Heart right ventricle (tissue), 16 donors: Measurements from ENCODE around the gene SERPINB4. TPM values are rescaled to one million over a fixed set of nuclear protein-coding genes. Genes with fewer than 3 reads are reported as not detected.

Experiments used
- ATAC-seq, 8 donors: fragments of 200-7000 bp; cut with Tn5 transposase; one replicate each; pipeline ENCODE4 v1.9.1; 2020; ENCODE audit warnings: mild to moderate bottlenecking in 8 of 8, moderate library complexity in 8 of 8, moderate number of reproducible peaks in 1 of 8
- DNase-seq, 2 donors: peaks; one replicate each; pipeline ENCODE4 v3.0.0-alpha.2; 2020
- H3K27ac ChIP-seq, 10 donors: fragments of 200-600 bp; sonication (generic) in 2 of 10; one replicate each; pipeline versions ENCODE4 v1.5.0 to v1.8.0; 2020 to 2022; ENCODE audit warnings: mild to moderate bottlenecking in 3 of 10
- H3K27me3 ChIP-seq, 7 donors: fragments of 200-600 bp; one replicate each; pipeline ENCODE4 v1.8.0; 2021 to 2022; ENCODE audit warnings: mild to moderate bottlenecking in 2 of 7
- H3K36me3 ChIP-seq, 9 donors: fragments of 200-600 bp; sonication (generic) in 1 of 9; one replicate each; pipeline versions ENCODE4 v1.5.0 to v1.8.0; 2020 to 2022; ENCODE audit warnings: mild to moderate bottlenecking in 2 of 9
- H3K4me1 ChIP-seq, 9 donors: fragments of 200-600 bp; sonication (generic) in 1 of 9; one replicate each; pipeline versions ENCODE4 v1.5.0 to v1.8.0; 2020 to 2022; ENCODE audit warnings: mild to moderate bottlenecking in 4 of 9
- H3K4me3 ChIP-seq, 10 donors: fragments of 200-600 bp; sonication (generic) in 2 of 10; one replicate each; pipeline versions ENCODE4 v1.5.0 to v1.8.0; 2020 to 2022; ENCODE audit warnings: mild to moderate bottlenecking in 7 of 10, moderate library complexity in 2 of 10
- H3K9me3 ChIP-seq, 11 donors: fragments of 200-600 bp in 10 of 11; sonication (generic) in 2 of 11; one replicate each; pipeline versions ENCODE4 v1.5.0 to v1.8.0; 2013 to 2022; ENCODE audit warnings: mild to moderate bottlenecking in 2 of 11, control low read depth in 1 of 11, moderate library complexity in 1 of 11
- WGBS, 2 donors: extraction: QIAGEN DNeasy Blood & Tissue Kit; methylation state at CpG; one replicate each; pipeline ENCODE4 v1.1.7; 2013; ENCODE audit warnings: inconsistent platforms in 1 of 2; 5-methylcytosine and 5-hydroxymethylcytosine counted together
- intact Hi-C, 10 donors: fragments of 100-400 bp; cut with DNase I; formaldehyde crosslinking; loops; one replicate each; pipeline versions ENCODE4 v1.11.1 to v1.14.2; 2022
- polyA plus RNA-seq, 2 donors: library from polyadenylated mRNA; stranded (reverse); fragments of 200-250 nt; gene quantifications; one replicate each; pipeline ENCODE4 v1.2.3, GENCODE V29; 2013
- total RNA-seq, 10 donors: library from RNA; stranded (reverse); fragmentation: NEBNext Ultra II Directional in 3 of 10; extraction: Animal tissue kit (Norgen Biotek cat#: 25700) in 3 of 10; gene quantifications; one replicate each; pipeline versions ENCODE4 v1.2.1 to v1.2.4, GENCODE V29; 2021 to 2023
- TF ChIP-seq, protein P1 (sequence below), 9 donors: fragments of 200-600 bp; sonication (generic) in 2 of 9; IDR thresholded peaks; one replicate each; pipeline versions ENCODE4 v1.5.0 to v1.8.0; 2021 to 2022; ENCODE audit warnings: antibody characterized with exemption in 9 of 9, mild to moderate bottlenecking in 5 of 9, moderate library complexity in 1 of 9
- donor health status: Arrhythmogenic right ventricular cardiomyopathy.
- donor health status: ischemic (EF 13 %, LVEDD 7.1; RV severe dilation, severe dysfunction).
- donor health status: healthy with polysubstance abuse.
- donor health status: DM: no; HTN: yes; CAD: no.
- donor health status: DM: no; HTN: no; CAD: no.
- donor health status: ischemic (EF 25% LVEDD 6.9; RV normal size, moderate dysfunction).
- donor health status: ischemic (EF 25% LVEDD 5.7; RV mildly dilated, moderate dysfunction).
- donor health status: healthy.
- donor health status: DM: yes; HTN: yes; CAD: no.
- donor health status: Ischemic cardiomyopathy.
- donor health status: ischemic (EF 35%, LVEDD 5.7; RV mildly dilated, moderate dysfunction).
- donor health status: nonischemic (EF 11% LVEDD 7.7; RV severe dilation, severe dysfunction).
- donor health status: DM: yes; HTN: yes; CAD: no.
- donor health status: PGD.
- donor health status: ischemic (EF 29% LVEDD 5.4; RV normal size, mild dysfunction).
- donor health status: nonischemic (EF 23%, LVEDD 6.1; RV moderate dilation, normal function).

Gene SERPINB4
- total and polyA plus RNA-seq, 12 donors = 0.10 TPM; not detected in 11

DNA sequence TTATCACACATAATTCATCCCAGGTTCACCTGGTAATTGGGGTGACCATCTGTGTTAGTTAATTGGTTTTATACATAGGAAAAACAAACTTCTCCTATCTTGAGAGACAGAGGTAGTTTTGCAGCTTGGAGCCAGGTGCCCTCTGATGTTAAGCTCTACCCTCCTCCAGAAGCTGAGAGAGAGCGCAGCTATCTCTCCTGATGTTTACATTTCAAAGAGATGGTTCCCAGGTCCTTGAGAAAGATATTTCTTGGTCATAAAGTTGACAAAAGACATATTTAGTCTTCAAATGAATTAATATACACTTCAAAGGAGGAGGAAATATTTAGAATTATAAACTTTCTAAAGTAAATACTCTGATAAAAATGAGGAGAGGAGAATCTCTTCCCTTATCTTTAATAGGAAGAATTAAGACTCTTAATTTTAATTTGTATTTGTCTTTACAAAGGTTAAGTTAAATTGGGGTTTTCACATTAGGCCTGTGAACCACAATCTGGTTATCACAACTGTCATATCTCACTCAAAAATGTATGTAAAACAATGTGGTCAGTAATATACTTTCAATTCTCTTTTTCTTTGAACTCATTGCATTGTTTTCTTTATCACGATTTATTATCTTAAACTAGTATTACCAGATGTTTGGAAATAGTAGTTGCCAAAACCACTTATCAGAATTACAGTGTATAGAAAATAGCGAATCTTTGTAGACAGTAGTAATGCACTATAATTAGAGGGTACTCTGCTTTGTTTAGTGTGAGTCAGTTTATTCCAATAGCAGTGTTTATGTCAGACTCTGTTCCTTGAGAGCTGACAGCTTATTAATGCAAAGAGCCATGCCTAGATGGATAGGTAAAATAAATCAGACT, 26.8 kb downstream of the SERPINB4 start:
- WGBS, 2 donors = 24 to 32% methylated on average over 3 of the region's 3 CpGs
- Histone ChIP-seq H3K36me3 (no peaks in the 10 kb centered on the region), H3K4me3 (no peak overlapping the region), H3K27me3 (peaks cover 0 to 4% (median 0%) of the 10 kb centered on the region in 7 donors), H3K4me1 (no peaks in the 10 kb centered on the region), H3K9me3 (peaks cover 0 to 22% (median 4%) of the 10 kb centered on the region in 11 donors), H3K27ac (no peak overlapping the region)
- TF ChIP-seq, protein P1, sequence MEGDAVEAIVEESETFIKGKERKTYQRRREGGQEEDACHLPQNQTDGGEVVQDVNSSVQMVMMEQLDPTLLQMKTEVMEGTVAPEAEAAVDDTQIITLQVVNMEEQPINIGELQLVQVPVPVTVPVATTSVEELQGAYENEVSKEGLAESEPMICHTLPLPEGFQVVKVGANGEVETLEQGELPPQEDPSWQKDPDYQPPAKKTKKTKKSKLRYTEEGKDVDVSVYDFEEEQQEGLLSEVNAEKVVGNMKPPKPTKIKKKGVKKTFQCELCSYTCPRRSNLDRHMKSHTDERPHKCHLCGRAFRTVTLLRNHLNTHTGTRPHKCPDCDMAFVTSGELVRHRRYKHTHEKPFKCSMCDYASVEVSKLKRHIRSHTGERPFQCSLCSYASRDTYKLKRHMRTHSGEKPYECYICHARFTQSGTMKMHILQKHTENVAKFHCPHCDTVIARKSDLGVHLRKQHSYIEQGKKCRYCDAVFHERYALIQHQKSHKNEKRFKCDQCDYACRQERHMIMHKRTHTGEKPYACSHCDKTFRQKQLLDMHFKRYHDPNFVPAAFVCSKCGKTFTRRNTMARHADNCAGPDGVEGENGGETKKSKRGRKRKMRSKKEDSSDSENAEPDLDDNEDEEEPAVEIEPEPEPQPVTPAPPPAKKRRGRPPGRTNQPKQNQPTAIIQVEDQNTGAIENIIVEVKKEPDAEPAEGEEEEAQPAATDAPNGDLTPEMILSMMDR (IDR thresholded peaks at IDR 0.05) = no peak
- intact Hi-C loops = no loop called here
- no peak for DNase-seq
- ATAC-seq = no peak

DNA sequence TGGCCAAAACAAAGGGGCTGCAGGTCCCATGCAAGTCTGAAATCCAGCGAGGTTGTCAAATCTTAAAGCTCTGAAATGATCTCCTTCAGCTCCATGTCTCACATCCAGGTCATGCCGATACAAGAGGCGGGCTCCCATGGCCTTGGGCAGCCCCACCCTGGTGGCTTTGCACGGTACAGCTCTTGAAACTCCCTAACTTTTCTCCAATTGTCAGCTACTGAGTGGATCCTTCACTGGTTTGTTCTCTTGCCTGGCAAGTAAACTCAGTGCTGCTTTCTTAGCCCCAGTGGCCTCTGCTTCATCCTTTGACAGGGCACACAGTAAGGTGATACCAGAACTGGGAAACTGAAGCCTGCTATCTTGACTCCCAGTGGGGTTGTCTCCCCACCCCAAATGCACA, 30.6 kb downstream of the SERPINB4 start:
- Histone ChIP-seq H3K4me1 (no peaks in the 10 kb centered on the region), H3K27ac (no peak overlapping the region), H3K9me3 (no peaks in the 10 kb centered on the region), H3K4me3 (no peak overlapping the region), H3K27me3 (peaks cover 0 to 4% (median 0%) of the 10 kb centered on the region in 7 donors), H3K36me3 (no peaks in the 10 kb centered on the region)
- TF ChIP-seq, protein P1 (IDR thresholded peaks at IDR 0.05) = no peak
- no peak for DNase-seq
- no peak for ATAC-seq
- WGBS, 2 donors = 81 to 82% methylated on average over 4 of the region's 4 CpGs
- intact Hi-C loops = no loop called here

DNA sequence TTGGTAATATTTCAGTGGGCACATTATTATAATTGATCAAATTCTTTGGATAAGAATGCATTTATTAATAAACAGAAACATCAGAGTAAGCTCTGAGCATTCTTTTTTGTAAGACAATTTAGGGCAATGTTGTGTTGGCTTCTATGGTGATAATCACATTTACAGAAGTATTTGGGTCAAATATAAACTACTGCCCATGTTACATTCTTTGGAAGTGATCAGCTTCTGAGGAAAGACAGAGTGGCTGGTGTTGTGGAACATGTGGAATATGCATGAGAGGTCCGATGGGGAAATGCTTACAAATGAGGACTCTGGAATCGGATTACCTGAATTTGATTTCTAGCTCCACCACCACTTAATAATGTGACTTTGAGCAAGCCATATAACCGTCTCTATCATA, 37.5 kb downstream of the SERPINB4 start:
- no peak for DNase-seq
- intact Hi-C loops = no loop called here

DNA sequence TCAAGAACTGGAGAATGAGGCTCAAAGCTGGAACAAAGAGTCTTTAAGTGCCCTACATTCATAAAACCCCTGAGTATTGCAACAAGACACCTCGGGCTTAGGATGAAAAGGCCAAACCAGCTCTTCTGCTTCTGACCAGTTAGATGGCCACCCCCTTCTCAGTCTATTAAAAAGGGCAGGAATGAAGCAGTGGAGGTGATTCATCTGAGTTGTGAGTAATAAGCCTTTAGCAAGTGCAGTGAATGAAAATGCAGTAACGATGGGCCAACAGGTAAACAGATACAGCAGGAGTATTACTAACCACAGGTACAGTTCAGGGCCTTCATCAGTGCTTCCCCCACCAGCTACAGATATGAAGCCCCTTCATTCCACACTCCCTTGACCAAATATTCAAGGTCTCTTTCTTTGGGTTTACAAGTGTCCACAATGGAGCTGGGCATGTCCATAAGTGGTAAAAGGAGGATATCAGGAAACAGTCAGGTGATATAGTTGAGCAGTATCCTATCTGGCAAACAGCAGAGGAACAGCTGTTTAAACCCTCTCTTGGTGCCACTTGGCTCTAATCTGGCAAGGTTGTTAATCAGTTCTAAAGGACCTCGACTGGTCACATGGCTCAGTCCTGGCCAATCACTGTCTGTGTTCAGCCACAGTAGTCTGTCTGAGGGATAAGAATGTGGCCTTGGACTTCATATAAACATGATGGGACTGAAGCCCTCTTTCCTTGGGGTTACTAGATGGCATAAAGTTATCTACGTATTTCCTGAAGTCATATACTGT, 39.1 kb downstream of the SERPINB4 start:
- Histone ChIP-seq H3K27ac (no peak overlapping the region), H3K9me3 (no peaks in the 10 kb centered on the region), H3K27me3 (no peaks in the 10 kb centered on the region), H3K36me3 (no peaks in the 10 kb centered on the region), H3K4me3 (no peak overlapping the region), H3K4me1 (no peaks in the 10 kb centered on the region)
- DNase-seq (no peak), ATAC-seq (no peak)
- intact Hi-C loops = no loop called here
- TF ChIP-seq, protein P1 (IDR thresholded peaks at IDR 0.05) = no peak
- WGBS, 2 donors = 74 to 81% methylated on average over 4 of the region's 4 CpGs

More for the DNA sequence above, 37.5 kb downstream of the SERPINB4 start:
- H3K36me3 ChIP-seq = no peaks in the 10 kb centered on the region
- H3K9me3 ChIP-seq = no peaks in the 10 kb centered on the region
- no peak for ATAC-seq
- H3K4me1 ChIP-seq = no peaks in the 10 kb centered on the region
- H3K27ac ChIP-seq = no peak overlapping the region
- H3K4me3 ChIP-seq = no peak overlapping the region
- WGBS, 2 donors = 77 to 86% methylated on average over 3 of the region's 3 CpGs
- TF ChIP-seq, protein P1 (IDR thresholded peaks at IDR 0.05) = no peak
- H3K27me3 ChIP-seq = no peaks in the 10 kb centered on the region
